ENCODE data around the gene GNAQ.
A peak's percentile ranks its signal among the peaks of the same experiment; 100 is the strongest.

GNAQ gene

GRCh38 chr9:78038620-78039300 is 7.1 kb upstream of the GNAQ start:
- no peak overlapping the region for H3K18ac ChIP-seq (ENCODE audit: low read length)
- H3K14ac ChIP-seq (ENCODE audit: low read length) = no peak overlapping the region
- H3K4ac ChIP-seq (ENCODE audit: low read depth, low read length) = no peak overlapping the region
- H2AK5ac ChIP-seq (ENCODE audit: low read length) = no peak overlapping the region
- no peak overlapping the region for H2BK5ac ChIP-seq (ENCODE audit: low read depth, low read length, poor library complexity)
- H3K79me1 ChIP-seq (ENCODE audit: low read length) = no peaks in the 10 kb centered on the region
- no peak overlapping the region for H2AFZ ChIP-seq (ENCODE audit: insufficient read depth, low read length, poor library complexity)
- H3K23ac ChIP-seq (ENCODE audit: low read length) = no peak overlapping the region
- no peaks in the 10 kb centered on the region for H3K27me3 ChIP-seq (ENCODE audit: insufficient read depth, low read length)
- no peaks in the 10 kb centered on the region for H3K36me3 ChIP-seq (ENCODE audit: control insufficient read depth in 1 of 2, insufficient read depth in 2 of 2, low read length in 2 of 2)
- no peak overlapping the region for H4K91ac ChIP-seq (ENCODE audit: low read depth, low read length)
- DNase-seq = peak in 1 of 2 donors; percentile 71
- H2BK12ac ChIP-seq (ENCODE audit: low read length) = no peak overlapping the region
- no peak overlapping the region for H4K8ac ChIP-seq (ENCODE audit: low read depth, low read length)
- H3K9ac ChIP-seq (ENCODE audit: low read length) = no peak overlapping the region
- H3K4me3 ChIP-seq (ENCODE audit: low read depth, low read length) = no peak overlapping the region
- H3K4me2 ChIP-seq (ENCODE audit: low read length) = no peak overlapping the region
- no peak overlapping the region for H3K27ac ChIP-seq (ENCODE audit: low read depth, low read length)
- H3K4me1 ChIP-seq (ENCODE audit: control insufficient read depth in 1 of 2, insufficient read depth in 2 of 2, low read length in 2 of 2) = peaks cover 0 to 2% of the 10 kb centered on the region in 2 experiments
- no peak overlapping the region for H4K12ac ChIP-seq (ENCODE audit: low read depth, low read length)
- no peak overlapping the region for H2BK120ac ChIP-seq (ENCODE audit: insufficient read depth, low read length, poor library complexity)
- H3K79me2 ChIP-seq (ENCODE audit: control insufficient read depth, insufficient read depth, low read length, poor library complexity) = no peaks in the 10 kb centered on the region
- H3K9me3 ChIP-seq (ENCODE audit: insufficient read depth, low read depth, low read length) = no peaks in the 10 kb centered on the region
- no CpG with 5 or more reads among the region's 4 CpGs for WGBS (ENCODE audit: extremely low coverage, insufficient coverage, insufficient read length)

- H2BK120ac ChIP-seq (ENCODE audit: insufficient read depth, low read length, poor library complexity) = no peak overlapping the region
- H3K79me2 ChIP-seq (ENCODE audit: control insufficient read depth, insufficient read depth, low read length, poor library complexity) = peaks cover 14% of the 10 kb centered on the region
- WGBS (ENCODE audit: extremely low coverage, insufficient coverage, insufficient read length) = no CpG with 5 or more reads among the region's 10 CpGs
Measured at GRCh38 chr9:78035383-78035993, 3.9 kb upstream of the GNAQ start.

GRCh38 chr9:78033870-78034269 is 2.3 kb upstream of the GNAQ start:
- Histone ChIP-seq H3K79me1 (ENCODE audit: low read length) (peaks cover 20% of the 10 kb centered on the region), H2BK5ac (ENCODE audit: low read depth, low read length, poor library complexity) (no peak overlapping the region), H3K4me3 (ENCODE audit: low read depth, low read length) (no peak overlapping the region), H4K12ac (ENCODE audit: low read depth, low read length) (no peak overlapping the region), H3K4me2 (ENCODE audit: low read length) (no peak overlapping the region), H3K27me3 (ENCODE audit: insufficient read depth, low read length) (no peaks in the 10 kb centered on the region), H3K4ac (ENCODE audit: low read depth, low read length) (no peak overlapping the region), H3K79me2 (ENCODE audit: control insufficient read depth, insufficient read depth, low read length, poor library complexity) (peaks cover 18% of the 10 kb centered on the region), H2AK5ac (ENCODE audit: low read length) (no peak overlapping the region), H3K18ac (ENCODE audit: low read length) (no peak overlapping the region), H3K4me1 (ENCODE audit: control insufficient read depth in 1 of 2, insufficient read depth in 2 of 2, low read length in 2 of 2) (peaks cover 0 to 2% of the 10 kb centered on the region in 2 experiments), H3K9ac (ENCODE audit: low read length) (no peak overlapping the region), H3K27ac (ENCODE audit: low read depth, low read length) (no peak overlapping the region), H3K36me3 (ENCODE audit: control insufficient read depth in 1 of 2, insufficient read depth in 2 of 2, low read length in 2 of 2) (no peaks in the 10 kb centered on the region), H4K8ac (ENCODE audit: low read depth, low read length) (no peak overlapping the region), H2BK12ac (ENCODE audit: low read length) (no peak overlapping the region), H3K9me3 (ENCODE audit: insufficient read depth, low read depth, low read length) (peaks cover 4% of the 10 kb centered on the region), H2BK120ac (ENCODE audit: insufficient read depth, low read length, poor library complexity) (no peak overlapping the region), H4K91ac (ENCODE audit: low read depth, low read length) (no peak overlapping the region), H2AFZ (ENCODE audit: insufficient read depth, low read length, poor library complexity) (no peak overlapping the region), H3K14ac (ENCODE audit: low read length) (no peak overlapping the region), H3K23ac (ENCODE audit: low read length) (no peak overlapping the region)
- WGBS (ENCODE audit: extremely low coverage, insufficient coverage, insufficient read length) = no CpG with 5 or more reads among the region's 2 CpGs
- no peak for DNase-seq

More at GRCh38 chr9:78035383-78035993, 3.9 kb upstream of the GNAQ start:
- Histone ChIP-seq H3K36me3 (ENCODE audit: control insufficient read depth in 1 of 2, insufficient read depth in 2 of 2, low read length in 2 of 2) (no peaks in the 10 kb centered on the region), H3K23ac (ENCODE audit: low read length) (no peak overlapping the region), H3K4me3 (ENCODE audit: low read depth, low read length) (no peak overlapping the region), H3K4me2 (ENCODE audit: low read length) (no peak overlapping the region), H2AK5ac (ENCODE audit: low read length) (no peak overlapping the region), H4K12ac (ENCODE audit: low read depth, low read length) (no peak overlapping the region), H3K79me1 (ENCODE audit: low read length) (peaks cover 16% of the 10 kb centered on the region), H3K9me3 (ENCODE audit: insufficient read depth, low read depth, low read length) (peaks cover 3% of the 10 kb centered on the region), H3K4ac (ENCODE audit: low read depth, low read length) (no peak overlapping the region), H3K18ac (ENCODE audit: low read length) (no peak overlapping the region), H3K14ac (ENCODE audit: low read length) (no peak overlapping the region), H4K91ac (ENCODE audit: low read depth, low read length) (no peak overlapping the region), H3K27me3 (ENCODE audit: insufficient read depth, low read length) (no peaks in the 10 kb centered on the region), H3K27ac (ENCODE audit: low read depth, low read length) (no peak overlapping the region), H3K9ac (ENCODE audit: low read length) (no peak overlapping the region), H2BK12ac (ENCODE audit: low read length) (no peak overlapping the region), H2AFZ (ENCODE audit: insufficient read depth, low read length, poor library complexity) (no peak overlapping the region), H2BK5ac (ENCODE audit: low read depth, low read length, poor library complexity) (no peak overlapping the region), H4K8ac (ENCODE audit: low read depth, low read length) (no peak overlapping the region), H3K4me1 (ENCODE audit: control insufficient read depth in 1 of 2, insufficient read depth in 2 of 2, low read length in 2 of 2) (no peaks in the 10 kb centered on the region)
- peak; percentile 53 to 92 for DNase-seq

- no peaks in the 10 kb centered on the region for H3K27me3 ChIP-seq (ENCODE audit: insufficient read depth, low read length)
- H3K36me3 ChIP-seq (ENCODE audit: control insufficient read depth in 1 of 2, insufficient read depth in 2 of 2, low read length in 2 of 2) = no peaks in the 10 kb centered on the region
- peak overlapping the region; percentile 98 for H4K12ac ChIP-seq (ENCODE audit: low read depth, low read length)
- DNase-seq = no peak
- no peak overlapping the region for H3K23ac ChIP-seq (ENCODE audit: low read length)
- H3K18ac ChIP-seq (ENCODE audit: low read length) = peak overlapping the region; percentile 97
- H3K79me1 ChIP-seq (ENCODE audit: low read length) = peaks cover 20% of the 10 kb centered on the region
- H2AFZ ChIP-seq (ENCODE audit: insufficient read depth, low read length, poor library complexity) = peak overlapping the region; percentile 95
- H2BK12ac ChIP-seq (ENCODE audit: low read length) = peak overlapping the region; percentile 79
- WGBS (ENCODE audit: extremely low coverage, insufficient coverage, insufficient read length) = 100% methylated on average over 2 of the region's 14 CpGs
- H4K8ac ChIP-seq (ENCODE audit: low read depth, low read length) = peak overlapping the region; percentile 93
- peak overlapping the region; percentile 92 for H3K4ac ChIP-seq (ENCODE audit: low read depth, low read length)
- H3K27ac ChIP-seq (ENCODE audit: low read depth, low read length) = peak overlapping the region; percentile 99
- no peak overlapping the region for H2BK120ac ChIP-seq (ENCODE audit: insufficient read depth, low read length, poor library complexity)
- peak overlapping the region; percentile 97 for H3K9ac ChIP-seq (ENCODE audit: low read length)
- peaks cover 0 to 2% of the 10 kb centered on the region in 2 experiments for H3K4me1 ChIP-seq (ENCODE audit: control insufficient read depth in 1 of 2, insufficient read depth in 2 of 2, low read length in 2 of 2)
- no peak overlapping the region for H2AK5ac ChIP-seq (ENCODE audit: low read length)
- H3K4me3 ChIP-seq (ENCODE audit: low read depth, low read length) = peak overlapping the region; percentile 91
- H3K9me3 ChIP-seq (ENCODE audit: insufficient read depth, low read depth, low read length) = peaks cover 4% of the 10 kb centered on the region
- H3K79me2 ChIP-seq (ENCODE audit: control insufficient read depth, insufficient read depth, low read length, poor library complexity) = peaks cover 18% of the 10 kb centered on the region
- H2BK5ac ChIP-seq (ENCODE audit: low read depth, low read length, poor library complexity) = peak overlapping the region; percentile 99
- H4K91ac ChIP-seq (ENCODE audit: low read depth, low read length) = peak overlapping the region; percentile 97
- peak overlapping the region; percentile 98 for H3K14ac ChIP-seq (ENCODE audit: low read length)
- peak overlapping the region; percentile 74 for H3K4me2 ChIP-seq (ENCODE audit: low read length)
Measured at GRCh38 chr9:78032730-78033457, 1.3 kb upstream of the GNAQ start.
